ENCODE measurements around the gene GATC.
"Not testable (repeated sequence)": the region's sequence is repeated elsewhere in the genome, so short reads cannot be mapped to it uniquely, and the experiment has no call there.

The GATC gene

GRCh38 chr12:120437735-120438494, 8.3 kb upstream of the GATC start, which contains the start of gene COX6A1:
Gene COX6A1, plus strand, starts transcription at chr12:120438113. Its CDS starts 14 bp downstream, at chr12:120438127.
- peak; percentile 97 for ATAC-seq

- ATAC-seq, result no peak
These were observed 7.6 kb upstream of the GATC start for GRCh38 chr12:120438495-120439198.

GRCh38 chr12:120439646-120440247, 6.5 kb upstream of the GATC start:
- peak; percentile 40 to 45 for ATAC-seq

GRCh38 chr12:120444676-120445075, 1.6 kb upstream of the GATC start:
- ATAC-seq, result no peak

GRCh38 chr12:120446844-120447178, 567 bp downstream of the GATC start:
- not testable (repeated sequence) for ATAC-seq

GRCh38 chr12:120447992-120448391, 1.7 kb downstream of the GATC start:
- no peak for ATAC-seq

- ATAC-seq, result not testable (repeated sequence)
These were observed 6.3 kb downstream of the GATC start for GRCh38 chr12:120452524-120452923.

GRCh38 chr12:120453060-120453750, 7.0 kb downstream of the GATC start:
- ATAC-seq, result no peak

GRCh38 chr12:120453977-120454376, 7.7 kb downstream of the GATC start:
- ATAC-seq, result peak; percentile 85 to 89

- ATAC-seq, result no peak
These were observed 9.1 kb downstream of the GATC start for GRCh38 chr12:120455302-120455701.

GRCh38 chr12:120457133-120457532, 10.9 kb downstream of the GATC start:
- ATAC-seq, result no peak

- ATAC-seq, result no peak
These were observed 13.9 kb downstream of the GATC start for GRCh38 chr12:120460157-120460556.

- ATAC-seq, result no peak
These were observed 15.9 kb downstream of the GATC start for GRCh38 chr12:120462099-120462640.

- ATAC-seq, result no peak
These were observed 17.5 kb downstream of the GATC start for GRCh38 chr12:120463712-120464111.

- no peak for ATAC-seq
These were observed 19.5 kb downstream of the GATC start for GRCh38 chr12:120465756-120466155.

- no peak for ATAC-seq
These were observed 20.5 kb downstream of the GATC start for GRCh38 chr12:120466560-120467315.

- no peak for ATAC-seq
These were observed 21.2 kb downstream of the GATC start for GRCh38 chr12:120467439-120467838.

- no peak for ATAC-seq
These were observed 22.1 kb downstream of the GATC start for GRCh38 chr12:120468325-120468820.

GRCh38 chr12:120468821-120469449, 22.7 kb downstream of the GATC start:
- peak; percentile 27 to 40 for ATAC-seq

GRCh38 chr12:120469450-120470149, 23.4 kb downstream of the GATC start, which contains the start of gene SRSF9:
Gene SRSF9, minus strand, starts transcription at chr12:120469748. Its CDS starts 139 bp downstream, at chr12:120469609.
- peak; percentile 95 to 96 for ATAC-seq
